H9 (cell line): ENCODE measurements around the gene MTMR4. TPM values are rescaled to one million over a fixed set of nuclear protein-coding genes. Genes with fewer than 3 reads are reported as not detected.

Experiments used
- DNase-seq: peaks from one replicate; pipeline ENCODE4 v3.0.0-alpha.2; 2017
- H2AFZ ChIP-seq: one replicate; pipeline ENCODE4 v1.6.1; 2013; ENCODE audit warnings: mild to moderate bottlenecking, low read length, control low read depth, moderate library complexity
- H2AK5ac ChIP-seq: 2 replicates; pipeline ENCODE4 v1.6.1; 2013; ENCODE audit warnings: low read length, control low read depth, mixed read lengths; ENCODE audit not compliant: insufficient read length
- H2BK120ac ChIP-seq: one replicate; pipeline ENCODE4 v1.6.1; 2013; ENCODE audit warnings: low read depth, mild to moderate bottlenecking, low read length, control low read depth, inconsistent platforms; ENCODE audit not compliant: poor library complexity, severe bottlenecking
- H2BK12ac ChIP-seq: 2 replicates; pipeline ENCODE4 v1.6.1; 2013; ENCODE audit warnings: low read length, control low read depth, mixed read lengths, low read depth; ENCODE audit not compliant: insufficient read length
- H2BK15ac ChIP-seq: 2 replicates; pipeline ENCODE4 v1.6.1; 2013; ENCODE audit warnings: low read depth, low read length, control low read depth
- H2BK20ac ChIP-seq: one replicate; pipeline ENCODE4 v1.6.1; 2013; ENCODE audit warnings: low read depth, mild to moderate bottlenecking, low read length, control low read depth, inconsistent platforms; ENCODE audit not compliant: poor library complexity, severe bottlenecking
- H2BK5ac ChIP-seq: 2 replicates; pipeline ENCODE4 v1.6.1; 2013; ENCODE audit warnings: low read length, control low read depth, mixed read lengths; ENCODE audit not compliant: insufficient read length
- H3K14ac ChIP-seq: 2 replicates; pipeline ENCODE4 v1.6.1; 2013; ENCODE audit warnings: low read length, control low read depth; ENCODE audit not compliant: insufficient read depth
- H3K18ac ChIP-seq: 2 replicates; pipeline ENCODE4 v1.6.1; 2013; ENCODE audit warnings: low read depth, mild to moderate bottlenecking, mixed read lengths, low read length, control low read depth; ENCODE audit not compliant: insufficient read length
- H3K23ac ChIP-seq: 2 replicates; pipeline ENCODE4 v1.6.1; 2013; ENCODE audit warnings: low read length, control low read depth, mixed read lengths, low read depth; ENCODE audit not compliant: insufficient read length
- H3K23me2 ChIP-seq: 2 replicates; pipeline ENCODE4 v1.6.1; 2013; ENCODE audit warnings: low read depth, mild to moderate bottlenecking, mixed read lengths, low read length, control low read depth; ENCODE audit not compliant: insufficient read length, poor library complexity, severe bottlenecking
- H3K27ac ChIP-seq: 2 replicates; pipeline ENCODE4 v1.5.1; 2013; ENCODE audit warnings: low read length, control low read depth, mixed read lengths, low read depth; ENCODE audit not compliant: insufficient read length
- H3K27me3 ChIP-seq: 2 replicates; pipeline ENCODE4 v1.6.1; 2013; ENCODE audit warnings: low read length, control low read depth, inconsistent platforms; ENCODE audit not compliant: insufficient read depth
- H3K4ac ChIP-seq: 2 replicates; pipeline ENCODE4 v1.6.1; 2013; ENCODE audit warnings: low read depth, mild to moderate bottlenecking, control low read depth, inconsistent platforms, low read length, moderate library complexity
- H3K4me1 ChIP-seq: 2 replicates; pipeline ENCODE4 v1.6.1; 2013; ENCODE audit warnings: low read length, control low read depth, inconsistent platforms; ENCODE audit not compliant: insufficient read depth
- H3K4me2 ChIP-seq: 2 replicates; pipeline ENCODE4 v1.6.1; 2013; ENCODE audit warnings: low read length, control low read depth, mixed read lengths; ENCODE audit not compliant: insufficient read length, insufficient read depth
- H3K56ac ChIP-seq: 2 replicates; pipeline ENCODE4 v1.6.1; 2013; ENCODE audit warnings: low read depth, mild to moderate bottlenecking, mixed read lengths, low read length, control low read depth; ENCODE audit not compliant: insufficient read length
- H3K79me1 ChIP-seq: 2 replicates; pipeline ENCODE4 v1.6.1; 2013; ENCODE audit warnings: low read depth, mild to moderate bottlenecking, moderate library complexity, low read length, control low read depth, inconsistent platforms; ENCODE audit not compliant: insufficient read depth, poor library complexity, severe bottlenecking
- H3K79me2 ChIP-seq: 2 replicates; pipeline ENCODE4 v1.6.1; 2013; ENCODE audit warnings: low read length, control low read depth, inconsistent platforms; ENCODE audit not compliant: insufficient read depth
- H3K9ac ChIP-seq: 2 replicates; pipeline ENCODE4 v1.6.1; 2013; ENCODE audit warnings: low read length, control low read depth, mixed read lengths; ENCODE audit not compliant: insufficient read length; ENCODE audit errors: extremely low read depth
- H3K9me3 ChIP-seq: one replicate; pipeline ENCODE4 v1.6.1; 2013; ENCODE audit warnings: low read depth, low read length, inconsistent platforms; ENCODE audit not compliant: control insufficient read depth
- H3T11ph ChIP-seq: one replicate; pipeline ENCODE4 v1.6.1; 2013; ENCODE audit warnings: mild to moderate bottlenecking, low read length, control low read depth, inconsistent platforms
- H4K20me1 ChIP-seq: one replicate; pipeline ENCODE4 v1.6.1; 2013; ENCODE audit not compliant: control insufficient read depth, insufficient read length, insufficient read depth
- H4K5ac ChIP-seq: 2 replicates; pipeline ENCODE4 v1.6.1; 2013; ENCODE audit warnings: low read depth, mild to moderate bottlenecking, mixed read lengths, low read length, control low read depth; ENCODE audit not compliant: insufficient read length
- H4K8ac ChIP-seq: replicated peaks from 2 replicates; pipeline ENCODE4 v1.6.1; 2013; ENCODE audit warnings: low read length, control low read depth, mixed read lengths, low read depth; ENCODE audit not compliant: insufficient read length
- H4K91ac ChIP-seq: 2 replicates; pipeline ENCODE4 v1.6.1; 2013; ENCODE audit warnings: low read depth, mild to moderate bottlenecking, moderate library complexity, mixed read lengths, low read length, control low read depth; ENCODE audit not compliant: insufficient read length
- H3K27ac Mint-ChIP-seq, 3 experiments: 2 replicates in 2 of 3; 3 replicates in 1 of 3; pipeline ENCODE4 v1.8.0; 2020 to 2021; ENCODE audit warnings: mixed read lengths in 3 of 3, mild to moderate bottlenecking in 1 of 3, moderate library complexity in 1 of 3
- H3K27me3 Mint-ChIP-seq: 2 replicates; pipeline ENCODE4 v1.8.0; 2021; ENCODE audit warnings: low read depth, mild to moderate bottlenecking, moderate library complexity, mixed read lengths
- H3K36me3 Mint-ChIP-seq, 3 experiments: 2 replicates in 2 of 3; 3 replicates in 1 of 3; pipeline ENCODE4 v1.8.0; 2020 to 2021; ENCODE audit warnings: low read depth in 3 of 3, mixed read lengths in 3 of 3; ENCODE audit not compliant: insufficient read depth in 1 of 3
- H3K4me1 Mint-ChIP-seq, 2 experiments: 2 replicates each; pipeline ENCODE4 v1.8.0; 2020; ENCODE audit warnings: mixed read lengths in 2 of 2
- H3K4me3 Mint-ChIP-seq, 2 experiments: 2 replicates in 1 of 2; 3 replicates in 1 of 2; pipeline ENCODE4 v1.8.0; 2020 to 2021; ENCODE audit warnings: mild to moderate bottlenecking in 2 of 2, mixed read lengths in 2 of 2, moderate library complexity in 1 of 2
- H3K9me3 Mint-ChIP-seq, 2 experiments: 2 replicates in 1 of 2; 3 replicates in 1 of 2; pipeline ENCODE4 v1.8.0; 2020; ENCODE audit warnings: mild to moderate bottlenecking in 2 of 2, mixed read lengths in 2 of 2, moderate library complexity in 1 of 2
- CTCF ChIP-seq: fragments of 200-600 bp; sonication (generic); conservative IDR thresholded peaks from 3 replicates; pipeline ENCODE4 v1.8.0; 2021; ENCODE audit warnings: antibody characterized with exemption, mild to moderate bottlenecking
- WGBS: extraction: QIAGEN DNeasy Blood & Tissue Kit; methylation state at CpG from one replicate; pipeline ENCODE4 v1.1.7; 2013; ENCODE audit warnings: missing lambda C conversion rate, low lambda C conversion rate, mixed read lengths; ENCODE audit not compliant: insufficient read length; ENCODE audit errors: extremely low coverage; 5-methylcytosine and 5-hydroxymethylcytosine counted together
- total RNA-seq: library from RNA; stranded (reverse); gene quantifications from 2 replicates; pipeline ENCODE4 v1.2.1, GENCODE V29; 2021

The MTMR4 gene
- total RNA-seq, 1 experiment from 2014 or later: 31.2 TPM

GRCh38 chr17:58493506-58493905 lies 20.9 kb downstream of the MTMR4 start:
- H3K56ac ChIP-seq: no peak overlapping the region
- H3K4me1 Mint-ChIP-seq: no peaks in the 10 kb centered on the region
- no peak for DNase-seq
- no peak overlapping the region for H2AK5ac ChIP-seq
- no peaks in the 10 kb centered on the region for H4K20me1 ChIP-seq
- no peak overlapping the region for H3T11ph ChIP-seq
- no peak overlapping the region for H2BK15ac ChIP-seq
- no peaks in the 10 kb centered on the region for H3K27me3 Mint-ChIP-seq
- no peak overlapping the region for H3K18ac ChIP-seq
- TF ChIP-seq CTCF: no peak
- no peak overlapping the region for H2BK12ac ChIP-seq
- H3K23ac ChIP-seq: no peak overlapping the region
- H3K9me3 Mint-ChIP-seq: no peaks in the 10 kb centered on the region
- no peak overlapping the region for H2BK5ac ChIP-seq
- H3K4me3 Mint-ChIP-seq: no peak overlapping the region
- H3K23me2 ChIP-seq: no peaks in the 10 kb centered on the region
- H2AFZ ChIP-seq: no peak overlapping the region
- H2BK120ac ChIP-seq: no peak overlapping the region
- no peak overlapping the region for H4K91ac ChIP-seq
- no peaks in the 10 kb centered on the region for H3K4me1 ChIP-seq
- no peak overlapping the region for H3K4me2 ChIP-seq
- peaks cover 43 to 90% (median 83%) of the 10 kb centered on the region in 3 experiments for H3K36me3 Mint-ChIP-seq
- H3K9me3 ChIP-seq: no peaks in the 10 kb centered on the region
- H3K27ac Mint-ChIP-seq: no peak overlapping the region
- no peak overlapping the region for H3K14ac ChIP-seq
- H3K79me1 ChIP-seq: no peaks in the 10 kb centered on the region
- H3K27me3 ChIP-seq: no peaks in the 10 kb centered on the region
- no peaks in the 10 kb centered on the region; the same call in 1 of the 2 replicates for H3K79me2 ChIP-seq
- no peak overlapping the region for H4K8ac ChIP-seq
- H4K5ac ChIP-seq: no peak overlapping the region
- no CpG with 5 or more reads among the region's 4 CpGs for WGBS
- H3K27ac ChIP-seq: no peak overlapping the region
- H2BK20ac ChIP-seq: no peak overlapping the region
- H3K4ac ChIP-seq: no peak overlapping the region
- no peak overlapping the region for H3K9ac ChIP-seq
